GM18505 (cell line): ENCODE results near the gene UGT1A10.

ENCODE experiments used
- ATAC-seq: cut with Tn5 transposase; IDR thresholded peaks from one replicate; pipeline ENCODE4 v1.9.1; 2021; ENCODE audit not compliant: unreplicated experiment
- POLR2A ChIP-seq: IDR thresholded peaks from 4 replicates; pipeline ENCODE4 v1.6.1; 2011; ENCODE audit warnings: borderline replicate concordance; ENCODE audit not compliant: insufficient read depth, insufficient read length; ENCODE audit errors: extremely low read depth

Gene UGT1A10

GRCh38 chr2:233821709-233822100, 185.5 kb downstream of the UGT1A10 start:
- ATAC-seq, result no peak
- TF ChIP-seq POLR2A, result no peak

- no peak for ATAC-seq
- TF ChIP-seq POLR2A, result no peak
Observed at GRCh38 chr2:233822101-233822771, 186.0 kb downstream of the UGT1A10 start.
